ENCODE results near the gene MTNR1B. TPM values are rescaled to one million over a fixed set of nuclear protein-coding genes. Genes with fewer than 3 reads are reported as not detected.

The MTNR1B gene
- total and polyA plus RNA-seq, 4 donors = not detected

DNA sequence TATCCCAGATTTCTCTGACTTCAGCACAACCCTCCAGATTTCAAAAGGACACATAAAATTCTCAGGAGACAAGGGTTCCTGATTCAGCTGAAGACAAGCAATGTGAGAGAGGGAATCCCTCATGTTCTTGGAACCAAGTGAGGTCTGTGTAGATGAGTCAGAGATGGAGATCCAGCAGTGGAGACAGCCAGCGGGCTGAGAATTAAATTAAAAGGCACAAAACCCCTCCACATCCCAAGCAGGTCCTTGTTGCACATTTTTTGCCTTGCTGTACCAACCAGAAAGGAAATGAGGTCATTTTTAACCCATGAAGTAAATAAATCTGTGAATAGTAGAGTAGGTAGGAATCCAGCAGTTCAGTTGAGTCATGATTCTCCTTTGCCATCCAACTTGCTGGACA, 9.7 kb downstream of the MTNR1B start (continued):
- TF ChIP-seq, protein P1, sequence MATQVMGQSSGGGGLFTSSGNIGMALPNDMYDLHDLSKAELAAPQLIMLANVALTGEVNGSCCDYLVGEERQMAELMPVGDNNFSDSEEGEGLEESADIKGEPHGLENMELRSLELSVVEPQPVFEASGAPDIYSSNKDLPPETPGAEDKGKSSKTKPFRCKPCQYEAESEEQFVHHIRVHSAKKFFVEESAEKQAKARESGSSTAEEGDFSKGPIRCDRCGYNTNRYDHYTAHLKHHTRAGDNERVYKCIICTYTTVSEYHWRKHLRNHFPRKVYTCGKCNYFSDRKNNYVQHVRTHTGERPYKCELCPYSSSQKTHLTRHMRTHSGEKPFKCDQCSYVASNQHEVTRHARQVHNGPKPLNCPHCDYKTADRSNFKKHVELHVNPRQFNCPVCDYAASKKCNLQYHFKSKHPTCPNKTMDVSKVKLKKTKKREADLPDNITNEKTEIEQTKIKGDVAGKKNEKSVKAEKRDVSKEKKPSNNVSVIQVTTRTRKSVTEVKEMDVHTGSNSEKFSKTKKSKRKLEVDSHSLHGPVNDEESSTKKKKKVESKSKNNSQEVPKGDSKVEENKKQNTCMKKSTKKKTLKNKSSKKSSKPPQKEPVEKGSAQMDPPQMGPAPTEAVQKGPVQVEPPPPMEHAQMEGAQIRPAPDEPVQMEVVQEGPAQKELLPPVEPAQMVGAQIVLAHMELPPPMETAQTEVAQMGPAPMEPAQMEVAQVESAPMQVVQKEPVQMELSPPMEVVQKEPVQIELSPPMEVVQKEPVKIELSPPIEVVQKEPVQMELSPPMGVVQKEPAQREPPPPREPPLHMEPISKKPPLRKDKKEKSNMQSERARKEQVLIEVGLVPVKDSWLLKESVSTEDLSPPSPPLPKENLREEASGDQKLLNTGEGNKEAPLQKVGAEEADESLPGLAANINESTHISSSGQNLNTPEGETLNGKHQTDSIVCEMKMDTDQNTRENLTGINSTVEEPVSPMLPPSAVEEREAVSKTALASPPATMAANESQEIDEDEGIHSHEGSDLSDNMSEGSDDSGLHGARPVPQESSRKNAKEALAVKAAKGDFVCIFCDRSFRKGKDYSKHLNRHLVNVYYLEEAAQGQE (IDR thresholded peaks at IDR 0.05) = no peak
- TF ChIP-seq YY1 (IDR thresholded peaks at IDR 0.05) = no peak

GRCh38 chr11:92980312-92980711, 10.9 kb downstream of the MTNR1B start:
- Histone ChIP-seq H3K9me3 (ENCODE audit: control insufficient read depth in 4 of 4, low read length in 3 of 4) (no peaks in the 10 kb centered on the region), H3K9ac (ENCODE audit: low read depth in 1 of 2, low read length in 2 of 2) (no peak overlapping the region), H3K4me1 (ENCODE audit: control insufficient read depth in 4 of 4, insufficient read depth in 4 of 4, low read length in 3 of 4) (no peaks in the 10 kb centered on the region), H3K27ac (ENCODE audit: low read depth in 1 of 2, low read length in 2 of 2) (no peak overlapping the region), H3K4me3 (ENCODE audit: low read depth in 1 of 3, low read length in 3 of 3) (no peak overlapping the region), H3K36me3 (ENCODE audit: control insufficient read depth in 4 of 4, insufficient read depth in 3 of 4, low read depth in 1 of 4, low read length in 3 of 4) (no peaks in the 10 kb centered on the region), H3K27me3 (ENCODE audit: control insufficient read depth in 4 of 4, insufficient read depth in 4 of 4, low read length in 3 of 4) (no peaks in the 10 kb centered on the region)
- TF ChIP-seq HNF4G (IDR thresholded peaks at IDR 0.05) (no peak), HNF4A (conservative IDR thresholded peaks at IDR 0.05) (no peak), YY1 (IDR thresholded peaks at IDR 0.05) (no peak), RXRA (IDR thresholded peaks at IDR 0.05) (no peak), FOXA1 (IDR thresholded peaks at IDR 0.05) (no peak), EGR1 (IDR thresholded peaks at IDR 0.05; ENCODE audit: low read depth in 2 of 2) (no peak), NR2F2 (IDR thresholded peaks at IDR 0.05) (no peak), FOXA2 (IDR thresholded peaks at IDR 0.05) (no peak), RAD21 (IDR thresholded peaks at IDR 0.05) (no peak), TAF1 (conservative IDR thresholded peaks at IDR 0.05) (no peak), GABPA (IDR thresholded peaks at IDR 0.05 in 1 of 2, conservative IDR thresholded peaks at IDR 0.05 in 1 of 2) (no peak)
- TF ChIP-seq, protein P2, sequence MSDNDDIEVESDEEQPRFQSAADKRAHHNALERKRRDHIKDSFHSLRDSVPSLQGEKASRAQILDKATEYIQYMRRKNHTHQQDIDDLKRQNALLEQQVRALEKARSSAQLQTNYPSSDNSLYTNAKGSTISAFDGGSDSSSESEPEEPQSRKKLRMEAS (IDR thresholded peaks at IDR 0.05) = no peak
- TF ChIP-seq, protein P3, sequence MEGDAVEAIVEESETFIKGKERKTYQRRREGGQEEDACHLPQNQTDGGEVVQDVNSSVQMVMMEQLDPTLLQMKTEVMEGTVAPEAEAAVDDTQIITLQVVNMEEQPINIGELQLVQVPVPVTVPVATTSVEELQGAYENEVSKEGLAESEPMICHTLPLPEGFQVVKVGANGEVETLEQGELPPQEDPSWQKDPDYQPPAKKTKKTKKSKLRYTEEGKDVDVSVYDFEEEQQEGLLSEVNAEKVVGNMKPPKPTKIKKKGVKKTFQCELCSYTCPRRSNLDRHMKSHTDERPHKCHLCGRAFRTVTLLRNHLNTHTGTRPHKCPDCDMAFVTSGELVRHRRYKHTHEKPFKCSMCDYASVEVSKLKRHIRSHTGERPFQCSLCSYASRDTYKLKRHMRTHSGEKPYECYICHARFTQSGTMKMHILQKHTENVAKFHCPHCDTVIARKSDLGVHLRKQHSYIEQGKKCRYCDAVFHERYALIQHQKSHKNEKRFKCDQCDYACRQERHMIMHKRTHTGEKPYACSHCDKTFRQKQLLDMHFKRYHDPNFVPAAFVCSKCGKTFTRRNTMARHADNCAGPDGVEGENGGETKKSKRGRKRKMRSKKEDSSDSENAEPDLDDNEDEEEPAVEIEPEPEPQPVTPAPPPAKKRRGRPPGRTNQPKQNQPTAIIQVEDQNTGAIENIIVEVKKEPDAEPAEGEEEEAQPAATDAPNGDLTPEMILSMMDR (IDR thresholded peaks at IDR 0.05; ENCODE audit: low read depth, low read length, missing input control) = no peak
- TF ChIP-seq, protein P1 (IDR thresholded peaks at IDR 0.05) = no peak
- TF ChIP-seq, protein P4, sequence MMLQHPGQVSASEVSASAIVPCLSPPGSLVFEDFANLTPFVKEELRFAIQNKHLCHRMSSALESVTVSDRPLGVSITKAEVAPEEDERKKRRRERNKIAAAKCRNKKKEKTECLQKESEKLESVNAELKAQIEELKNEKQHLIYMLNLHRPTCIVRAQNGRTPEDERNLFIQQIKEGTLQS (IDR thresholded peaks at IDR 0.05) = no peak
- DNase-seq (ENCODE audit: low spot score) = no peak
- WGBS = 80% methylated on average over 3 of the region's 3 CpGs

Data from liver (tissue), 9 donors.